DND-41 (cell line): Measurements from ENCODE around the gene ADI1.

Experiments
- ATAC-seq: fragments of 200-7000 bp; cut with Tn5 transposase; 3 replicates; pipeline ENCODE4 v1.9.1; 2021; ENCODE audit warnings: low read depth; ENCODE audit not compliant: insufficient read depth
- DNase-seq: peaks from one replicate; pipeline ENCODE4 v3.0.0-alpha.2; 2020
- H2AFZ ChIP-seq: 2 replicates; pipeline ENCODE4 v1.6.0; 2012; ENCODE audit warnings: low read depth, low read length
- H3K27ac ChIP-seq: 2 replicates; pipeline ENCODE4 v1.5.1; 2012; ENCODE audit warnings: low read length, inconsistent platforms
- H3K27me3 ChIP-seq: fragments of 200-600 bp; sonication (generic); 2 replicates; pipeline ENCODE4 v1.6.0; 2012; ENCODE audit warnings: low read length, mild to moderate bottlenecking, inconsistent platforms; ENCODE audit not compliant: insufficient read depth, poor library complexity
- H3K36me3 ChIP-seq: 2 replicates; pipeline ENCODE4 v1.5.1; 2012; ENCODE audit warnings: low read length, inconsistent platforms; ENCODE audit not compliant: insufficient read depth
- H3K4me1 ChIP-seq: 2 replicates; pipeline ENCODE4 v1.5.1; 2012; ENCODE audit warnings: mild to moderate bottlenecking, low read length; ENCODE audit not compliant: insufficient read depth
- H3K4me2 ChIP-seq: 2 replicates; pipeline ENCODE4 v1.6.0; 2012; ENCODE audit warnings: mild to moderate bottlenecking, moderate library complexity, low read length, inconsistent platforms; ENCODE audit not compliant: insufficient read depth
- H3K4me3 ChIP-seq, 2 experiments: fragments of 200-600 bp in 1 of 2; shearing (Covaris generic) in 1 of 2; 2 replicates each; pipeline ENCODE4 v1.5.1; 2012 to 2016; ENCODE audit warnings: inconsistent platforms in 2 of 2, low read length in 2 of 2, mild to moderate bottlenecking in 2 of 2, low read depth in 1 of 2, moderate library complexity in 1 of 2
- H3K79me2 ChIP-seq: 2 replicates; pipeline ENCODE4 v1.6.0; 2012; ENCODE audit warnings: low read length, inconsistent platforms; ENCODE audit not compliant: insufficient read depth
- H3K9ac ChIP-seq: 2 replicates; pipeline ENCODE4 v1.6.0; 2012; ENCODE audit warnings: low read depth, mild to moderate bottlenecking, inconsistent platforms, low read length, moderate library complexity
- H3K9me3 ChIP-seq: 2 replicates; pipeline ENCODE4 v1.5.1; 2012; ENCODE audit warnings: low read length, moderate library complexity, mild to moderate bottlenecking, inconsistent platforms; ENCODE audit not compliant: insufficient read depth, severe bottlenecking
- H4K20me1 ChIP-seq: 2 replicates; pipeline ENCODE4 v1.6.0; 2012; ENCODE audit warnings: low read length; ENCODE audit not compliant: insufficient read depth
- EZH2 ChIP-seq: IDR thresholded peaks from 3 replicates; pipeline ENCODE4 v1.6.1; 2012; ENCODE audit warnings: borderline replicate concordance, low read depth, mild to moderate bottlenecking, moderate library complexity, low read length, inconsistent platforms; ENCODE audit not compliant: severe bottlenecking
- TF ChIP-seq, protein P1 (sequence below): IDR thresholded peaks from 2 replicates; pipeline ENCODE4 v1.5.1; 2012; ENCODE audit warnings: borderline replicate concordance, low read length, moderate library complexity, mild to moderate bottlenecking; ENCODE audit not compliant: poor library complexity, severe bottlenecking; ENCODE audit errors: extremely low read depth

ADI1 gene

DNA sequence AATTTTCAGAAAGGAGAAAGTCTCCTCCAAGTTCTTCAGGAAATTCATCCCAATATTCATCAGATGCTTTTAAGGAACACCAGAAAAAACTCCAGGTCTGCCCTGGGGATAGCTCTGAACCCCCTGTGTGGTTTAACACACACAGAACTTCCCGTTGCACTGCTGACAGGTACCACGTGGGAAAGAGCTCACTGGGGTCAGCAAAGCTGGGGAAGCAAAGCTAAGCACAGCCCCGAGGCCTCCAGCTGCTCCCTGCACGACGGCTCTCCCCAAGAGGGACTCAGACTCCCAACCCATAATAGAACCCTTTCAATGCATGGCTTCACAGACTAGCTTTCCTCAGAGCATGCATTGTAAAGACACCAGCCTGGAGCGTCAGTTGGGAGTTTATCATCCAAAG is 28.0 kb downstream of the ADI1 start:
- DNase-seq (no peak), ATAC-seq (no peak)
- H3K9ac ChIP-seq = no peak overlapping the region
- no peaks in the 10 kb centered on the region; the same call in 1 of the 2 replicates for H4K20me1 ChIP-seq
- H3K79me2 ChIP-seq = no peaks in the 10 kb centered on the region
- peaks cover 12% of the 10 kb centered on the region; the same call in 1 of the 2 replicates for H3K36me3 ChIP-seq
- H3K4me3 ChIP-seq = no peak overlapping the region
- no peak overlapping the region for H2AFZ ChIP-seq
- TF ChIP-seq EZH2 = no peak
- TF ChIP-seq, protein P1, sequence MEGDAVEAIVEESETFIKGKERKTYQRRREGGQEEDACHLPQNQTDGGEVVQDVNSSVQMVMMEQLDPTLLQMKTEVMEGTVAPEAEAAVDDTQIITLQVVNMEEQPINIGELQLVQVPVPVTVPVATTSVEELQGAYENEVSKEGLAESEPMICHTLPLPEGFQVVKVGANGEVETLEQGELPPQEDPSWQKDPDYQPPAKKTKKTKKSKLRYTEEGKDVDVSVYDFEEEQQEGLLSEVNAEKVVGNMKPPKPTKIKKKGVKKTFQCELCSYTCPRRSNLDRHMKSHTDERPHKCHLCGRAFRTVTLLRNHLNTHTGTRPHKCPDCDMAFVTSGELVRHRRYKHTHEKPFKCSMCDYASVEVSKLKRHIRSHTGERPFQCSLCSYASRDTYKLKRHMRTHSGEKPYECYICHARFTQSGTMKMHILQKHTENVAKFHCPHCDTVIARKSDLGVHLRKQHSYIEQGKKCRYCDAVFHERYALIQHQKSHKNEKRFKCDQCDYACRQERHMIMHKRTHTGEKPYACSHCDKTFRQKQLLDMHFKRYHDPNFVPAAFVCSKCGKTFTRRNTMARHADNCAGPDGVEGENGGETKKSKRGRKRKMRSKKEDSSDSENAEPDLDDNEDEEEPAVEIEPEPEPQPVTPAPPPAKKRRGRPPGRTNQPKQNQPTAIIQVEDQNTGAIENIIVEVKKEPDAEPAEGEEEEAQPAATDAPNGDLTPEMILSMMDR = no peak
- no peak overlapping the region for H3K27ac ChIP-seq
- no peaks in the 10 kb centered on the region for H3K4me1 ChIP-seq
- no peaks in the 10 kb centered on the region for H3K9me3 ChIP-seq
- H3K4me2 ChIP-seq = no peak overlapping the region
- no peaks in the 10 kb centered on the region for H3K27me3 ChIP-seq

DNA sequence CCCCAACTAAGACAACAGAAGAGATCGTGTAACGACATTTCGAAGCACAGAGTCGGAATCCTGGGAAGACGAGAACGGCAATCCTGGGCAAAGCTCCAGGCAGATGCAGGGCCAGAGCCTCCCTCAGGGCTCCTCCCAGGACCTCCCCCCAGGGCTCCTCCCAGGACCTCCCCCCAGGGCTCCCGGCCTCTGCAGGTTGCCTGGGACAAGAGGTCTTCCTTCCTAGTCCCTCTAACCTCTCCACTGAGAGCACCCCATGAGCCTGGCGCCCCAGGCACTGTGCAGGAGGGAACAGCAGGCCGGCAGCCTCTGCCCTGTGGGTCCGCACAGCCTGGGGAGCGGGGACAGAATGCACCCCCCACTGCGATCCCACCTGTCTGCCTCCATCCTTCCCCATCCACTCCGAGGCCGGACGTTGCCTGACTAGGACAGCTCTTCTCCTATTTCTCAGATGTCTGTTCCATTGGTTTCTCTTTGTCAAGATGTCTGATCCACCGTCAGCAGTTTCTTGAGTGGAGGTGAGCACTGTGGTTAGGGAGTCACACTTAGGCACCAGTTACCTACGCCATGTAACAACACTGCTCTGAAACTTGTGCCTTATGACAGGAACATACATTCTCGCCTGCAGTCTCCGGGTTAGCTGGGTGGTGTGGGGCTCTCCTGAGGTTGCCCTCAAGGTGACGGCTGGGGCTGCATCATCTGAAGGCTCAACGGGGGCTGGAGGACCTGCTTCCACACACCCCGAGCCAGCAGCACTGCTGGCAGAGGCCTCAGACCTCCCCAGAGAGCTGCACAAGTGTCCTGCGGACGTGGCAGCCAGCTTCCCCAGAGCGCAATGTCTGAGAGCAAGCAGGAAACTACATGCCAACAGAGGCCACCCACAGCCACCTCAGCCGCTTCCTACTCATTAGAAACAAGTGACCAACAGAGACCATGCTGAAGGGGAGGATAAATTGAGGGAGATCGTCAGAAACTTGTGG is 28.9 kb downstream of the ADI1 start:
- DNase-seq = no peak
- no peaks in the 10 kb centered on the region for H3K4me1 ChIP-seq
- H3K27me3 ChIP-seq = no peaks in the 10 kb centered on the region
- H3K9ac ChIP-seq = no peak overlapping the region
- H3K4me2 ChIP-seq = no peak overlapping the region
- no peaks in the 10 kb centered on the region; the same call in 1 of the 2 replicates for H4K20me1 ChIP-seq
- no peaks in the 10 kb centered on the region for H3K79me2 ChIP-seq
- H3K9me3 ChIP-seq = no peaks in the 10 kb centered on the region
- TF ChIP-seq, protein P1 = no peak
- TF ChIP-seq EZH2 = no peak
- peaks cover 12% of the 10 kb centered on the region; the same call in 1 of the 2 replicates for H3K36me3 ChIP-seq
- H3K4me3 ChIP-seq = no peak overlapping the region
- no peak overlapping the region for H2AFZ ChIP-seq
- no peak for ATAC-seq
- H3K27ac ChIP-seq = no peak overlapping the region

DNA sequence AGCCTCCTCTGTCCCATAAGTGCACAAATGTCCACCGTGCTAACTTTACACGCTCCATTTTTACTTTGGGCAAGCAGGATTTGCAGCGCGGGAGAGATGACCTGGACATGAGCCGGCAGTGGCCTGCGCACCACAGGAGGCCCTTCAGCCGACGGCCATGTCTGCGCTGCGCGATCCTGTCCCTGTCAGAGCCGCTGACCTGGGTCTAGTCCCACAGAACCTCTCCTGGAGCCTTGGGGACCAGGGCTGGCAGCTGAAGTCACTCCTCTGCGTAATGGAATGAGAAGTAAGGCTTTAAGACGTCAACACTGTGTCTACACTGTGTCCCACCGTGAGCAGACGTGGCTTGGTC is 29.6 kb downstream of the ADI1 start:
- Histone ChIP-seq H3K4me3 (no peak overlapping the region), H3K4me2 (no peak overlapping the region), H3K9me3 (no peaks in the 10 kb centered on the region), H3K4me1 (no peaks in the 10 kb centered on the region), H3K27me3 (no peaks in the 10 kb centered on the region), H3K79me2 (no peaks in the 10 kb centered on the region), H3K27ac (no peak overlapping the region), H2AFZ (no peak overlapping the region), H3K9ac (no peak overlapping the region), H4K20me1 (no peaks in the 10 kb centered on the region; the same call in 1 of the 2 replicates), H3K36me3 (peaks cover 7% of the 10 kb centered on the region; the same call in 1 of the 2 replicates)
- TF ChIP-seq, protein P1 = no peak
- TF ChIP-seq EZH2 = no peak
- ATAC-seq = no peak
- no peak for DNase-seq
